ENCODE data around the gene RAB31. TPM values are rescaled to one million over a fixed set of nuclear protein-coding genes. Genes with fewer than 3 reads are reported as not detected.
A peak's percentile ranks its signal among the peaks of the same experiment; 100 is the strongest.

RAB31 gene
- total RNA-seq, 1 experiment from 2014 or later: 118 TPM

DNA sequence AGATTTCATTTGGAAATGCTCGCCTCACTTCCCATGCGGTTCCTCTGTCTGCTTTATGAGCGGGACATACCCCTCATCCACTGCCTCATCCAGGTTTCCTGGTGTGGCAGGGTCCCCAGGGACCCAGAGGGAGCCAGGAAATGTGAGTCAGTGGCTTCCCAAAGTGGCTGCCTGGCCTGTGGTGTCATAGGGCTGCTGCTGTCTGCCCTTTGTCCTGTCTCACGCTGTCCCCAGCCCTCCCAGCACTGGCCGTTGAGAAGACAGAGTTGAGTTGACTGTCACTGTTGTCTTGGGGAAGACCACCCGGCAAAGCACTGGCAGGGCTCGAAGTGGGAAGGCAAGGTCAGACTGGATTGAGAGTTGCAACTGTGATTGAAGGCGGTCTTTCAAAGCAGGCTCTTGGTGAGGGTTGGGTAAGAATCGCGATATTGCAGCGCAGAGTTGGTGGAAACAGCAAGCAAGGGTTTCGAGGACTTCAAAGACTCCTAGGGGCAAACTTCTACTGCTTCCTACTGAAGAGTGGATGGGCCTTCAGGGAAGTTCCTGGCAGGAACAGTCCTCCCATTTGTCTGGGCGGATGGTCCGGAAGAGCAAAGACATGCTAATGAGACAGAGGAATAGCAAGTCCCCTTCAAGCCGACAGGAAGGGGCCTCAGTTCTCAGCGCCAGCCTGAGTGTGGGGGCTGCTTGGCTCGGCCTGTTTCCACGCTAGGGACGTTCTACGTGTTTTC, 33.9 kb downstream of the RAB31 start:
- Histone ChIP-seq H3K4me3 (ENCODE audit: low read depth in 2 of 2, low read length in 2 of 2) (peak overlapping the region; percentile 15 to 44), H3K4me1 (ENCODE audit: control insufficient read depth, insufficient read depth, low read length) (peaks cover 79% of the 10 kb centered on the region), H3K36me3 (ENCODE audit: control insufficient read depth, insufficient read depth, low read length) (no peaks in the 10 kb centered on the region), H3K9me3 (ENCODE audit: control insufficient read depth, insufficient read depth, low read depth, low read length) (no peaks in the 10 kb centered on the region; the same call in 1 of the 2 replicates), H3K27ac (ENCODE audit: low read length) (peak overlapping the region; percentile 99), H3K27me3 (ENCODE audit: control insufficient read depth, insufficient read depth, low read length) (no peaks in the 10 kb centered on the region)
- no TSS peak for BruUV-seq (replicated peaks)
- DNase-seq (ENCODE audit: low read depth, low spot score) (no peak), ATAC-seq (peak; percentile 31)
- ChIA-PET POLR2A (no interaction called here), CTCF (no interaction called here)
- TF ChIP-seq TCF7L2 (IDR thresholded peaks at IDR 0.05; ENCODE audit: low read depth, low read length): peak; percentile 96
- no peak for TF ChIP-seq SIN3A (IDR thresholded peaks at IDR 0.05; ENCODE audit: borderline replicate concordance, insufficient read depth, low read depth, low read length)
- intact Hi-C loops (cut with micrococcal nuclease; ENCODE audit: unreplicated experiment) (no loop called here), in situ Hi-C loops (cut with HindIII; ENCODE audit: low pct_unique_long_range_greater_than_20kb, low sequenced_read_pairs) (no loop called here)

DNA sequence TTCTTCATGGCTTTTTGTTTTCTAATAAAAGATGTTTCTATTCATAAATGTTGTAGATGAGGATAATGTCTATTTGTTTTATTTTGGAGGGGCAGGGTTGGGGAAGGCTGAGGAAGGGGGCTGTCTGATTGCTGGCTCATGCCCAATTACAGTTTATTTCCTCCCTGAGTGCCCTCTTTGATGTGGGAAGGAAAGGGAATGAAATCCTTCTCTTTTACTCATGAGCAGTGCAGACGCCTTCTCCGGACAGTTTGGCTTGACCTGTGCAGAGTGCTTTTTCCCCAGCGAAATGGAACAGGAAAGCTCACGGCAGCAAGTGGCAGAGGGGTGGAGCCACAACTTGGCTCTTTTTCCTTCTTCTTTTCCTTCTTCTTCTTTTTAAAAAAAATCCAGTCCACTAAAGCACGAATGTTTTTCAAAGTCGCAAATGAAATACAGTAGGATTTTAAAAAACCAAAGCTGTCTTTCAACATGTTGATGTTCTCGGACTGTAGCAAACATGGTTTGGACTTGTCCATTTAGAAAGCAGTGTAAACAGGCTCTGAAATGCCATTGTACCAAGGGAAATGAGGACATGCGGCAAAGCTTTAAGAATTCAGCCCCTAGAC, 34.5 kb downstream of the RAB31 start:
- DNase-seq (ENCODE audit: low read depth, low spot score) (no peak), ATAC-seq (peak; percentile 54)
- H3K27me3 ChIP-seq (ENCODE audit: control insufficient read depth, insufficient read depth, low read length): no peaks in the 10 kb centered on the region
- no TSS peak for BruUV-seq (replicated peaks)
- no peak for TF ChIP-seq POLR2AphosphoS5 (IDR thresholded peaks at IDR 0.05; ENCODE audit: low read depth, low read length)
- TF ChIP-seq, protein P1, sequence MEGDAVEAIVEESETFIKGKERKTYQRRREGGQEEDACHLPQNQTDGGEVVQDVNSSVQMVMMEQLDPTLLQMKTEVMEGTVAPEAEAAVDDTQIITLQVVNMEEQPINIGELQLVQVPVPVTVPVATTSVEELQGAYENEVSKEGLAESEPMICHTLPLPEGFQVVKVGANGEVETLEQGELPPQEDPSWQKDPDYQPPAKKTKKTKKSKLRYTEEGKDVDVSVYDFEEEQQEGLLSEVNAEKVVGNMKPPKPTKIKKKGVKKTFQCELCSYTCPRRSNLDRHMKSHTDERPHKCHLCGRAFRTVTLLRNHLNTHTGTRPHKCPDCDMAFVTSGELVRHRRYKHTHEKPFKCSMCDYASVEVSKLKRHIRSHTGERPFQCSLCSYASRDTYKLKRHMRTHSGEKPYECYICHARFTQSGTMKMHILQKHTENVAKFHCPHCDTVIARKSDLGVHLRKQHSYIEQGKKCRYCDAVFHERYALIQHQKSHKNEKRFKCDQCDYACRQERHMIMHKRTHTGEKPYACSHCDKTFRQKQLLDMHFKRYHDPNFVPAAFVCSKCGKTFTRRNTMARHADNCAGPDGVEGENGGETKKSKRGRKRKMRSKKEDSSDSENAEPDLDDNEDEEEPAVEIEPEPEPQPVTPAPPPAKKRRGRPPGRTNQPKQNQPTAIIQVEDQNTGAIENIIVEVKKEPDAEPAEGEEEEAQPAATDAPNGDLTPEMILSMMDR (IDR thresholded peaks at IDR 0.05): no peak
- TF ChIP-seq, protein P2, sequence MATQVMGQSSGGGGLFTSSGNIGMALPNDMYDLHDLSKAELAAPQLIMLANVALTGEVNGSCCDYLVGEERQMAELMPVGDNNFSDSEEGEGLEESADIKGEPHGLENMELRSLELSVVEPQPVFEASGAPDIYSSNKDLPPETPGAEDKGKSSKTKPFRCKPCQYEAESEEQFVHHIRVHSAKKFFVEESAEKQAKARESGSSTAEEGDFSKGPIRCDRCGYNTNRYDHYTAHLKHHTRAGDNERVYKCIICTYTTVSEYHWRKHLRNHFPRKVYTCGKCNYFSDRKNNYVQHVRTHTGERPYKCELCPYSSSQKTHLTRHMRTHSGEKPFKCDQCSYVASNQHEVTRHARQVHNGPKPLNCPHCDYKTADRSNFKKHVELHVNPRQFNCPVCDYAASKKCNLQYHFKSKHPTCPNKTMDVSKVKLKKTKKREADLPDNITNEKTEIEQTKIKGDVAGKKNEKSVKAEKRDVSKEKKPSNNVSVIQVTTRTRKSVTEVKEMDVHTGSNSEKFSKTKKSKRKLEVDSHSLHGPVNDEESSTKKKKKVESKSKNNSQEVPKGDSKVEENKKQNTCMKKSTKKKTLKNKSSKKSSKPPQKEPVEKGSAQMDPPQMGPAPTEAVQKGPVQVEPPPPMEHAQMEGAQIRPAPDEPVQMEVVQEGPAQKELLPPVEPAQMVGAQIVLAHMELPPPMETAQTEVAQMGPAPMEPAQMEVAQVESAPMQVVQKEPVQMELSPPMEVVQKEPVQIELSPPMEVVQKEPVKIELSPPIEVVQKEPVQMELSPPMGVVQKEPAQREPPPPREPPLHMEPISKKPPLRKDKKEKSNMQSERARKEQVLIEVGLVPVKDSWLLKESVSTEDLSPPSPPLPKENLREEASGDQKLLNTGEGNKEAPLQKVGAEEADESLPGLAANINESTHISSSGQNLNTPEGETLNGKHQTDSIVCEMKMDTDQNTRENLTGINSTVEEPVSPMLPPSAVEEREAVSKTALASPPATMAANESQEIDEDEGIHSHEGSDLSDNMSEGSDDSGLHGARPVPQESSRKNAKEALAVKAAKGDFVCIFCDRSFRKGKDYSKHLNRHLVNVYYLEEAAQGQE (IDR thresholded peaks at IDR 0.05; ENCODE audit: insufficient read depth in 1 of 2, low read depth in 2 of 2, low read length in 1 of 2): no peak
- TF ChIP-seq TCF7L2 (IDR thresholded peaks at IDR 0.05; ENCODE audit: low read depth, low read length): no peak
- no peak for TF ChIP-seq SIN3A (IDR thresholded peaks at IDR 0.05; ENCODE audit: borderline replicate concordance, insufficient read depth, low read depth, low read length)
- intact Hi-C loops (cut with micrococcal nuclease; ENCODE audit: unreplicated experiment) (no loop called here), in situ Hi-C loops (cut with HindIII; ENCODE audit: low pct_unique_long_range_greater_than_20kb, low sequenced_read_pairs) (no loop called here)
- H3K27ac ChIP-seq (ENCODE audit: low read length): peak overlapping the region; percentile 99
- ChIA-PET POLR2A (interaction anchor here (0.6 kb wide), 1 partner anchor 711 kb away, joined by 5 read pairs; no protein-coding TSS in a partner anchor), CTCF (no interaction called here)
- peaks cover 79% of the 10 kb centered on the region for H3K4me1 ChIP-seq (ENCODE audit: control insufficient read depth, insufficient read depth, low read length)
- no peaks in the 10 kb centered on the region; the same call in 1 of the 2 replicates for H3K9me3 ChIP-seq (ENCODE audit: control insufficient read depth, insufficient read depth, low read depth, low read length)
- peak overlapping the region; percentile 15 to 44 for H3K4me3 ChIP-seq (ENCODE audit: low read depth in 2 of 2, low read length in 2 of 2)
- H3K36me3 ChIP-seq (ENCODE audit: control insufficient read depth, insufficient read depth, low read length): no peaks in the 10 kb centered on the region
